Body of pancreas (tissue), 4 donors: Measurements from ENCODE around the gene CAMTA1. TPM values are rescaled to one million over a fixed set of nuclear protein-coding genes. Genes with fewer than 3 reads are reported as not detected.

Experiments used
- ATAC-seq: fragments of 150-250 bp; one replicate; pipeline ENCODE4 v1.9.1; 2016
- DNase-seq, 4 donors: peaks; one replicate each; pipeline ENCODE4 v3.0.0-alpha.2; 2019
- H3K27ac ChIP-seq, 4 donors: fragments of 200-600 bp; sonication (generic); 1 replicate in 3 of 4; 2 replicates in 1 of 4; pipeline versions ENCODE4 v1.5.1 to v1.6.1; 2016 to 2019; ENCODE audit warnings: mild to moderate bottlenecking in 1 of 4, mixed read lengths in 1 of 4, moderate library complexity in 1 of 4
- H3K27me3 ChIP-seq, 2 donors: fragments of 200-600 bp; sonication (generic); one replicate each; pipeline ENCODE4 v1.6.0; 2016; ENCODE audit warnings: mild to moderate bottlenecking in 1 of 2
- H3K36me3 ChIP-seq, 2 donors: fragments of 200-600 bp; sonication (generic); replicated peaks in 1 of 2; 2 replicates each; pipeline ENCODE4 v1.5.1; 2016; ENCODE audit warnings: low read depth in 2 of 2; ENCODE audit not compliant: insufficient read depth in 1 of 2
- H3K4me1 ChIP-seq: fragments of 200-600 bp; sonication (generic); one replicate; pipeline ENCODE4 v1.6.0; 2016
- H3K4me3 ChIP-seq, 2 donors: fragments of 200-600 bp; sonication (generic); 1 replicate in 1 of 2; 2 replicates in 1 of 2; pipeline ENCODE4 v1.5.1; 2016 to 2019
- H3K9me3 ChIP-seq, 3 donors: fragments of 200-600 bp; sonication (generic); 1 replicate in 2 of 3; 2 replicates in 1 of 3; pipeline ENCODE4 v1.5.1; 2016
- CTCF ChIP-seq, 7 experiments: fragments of 450-650 bp in 4 of 7; fragments of 200-600 bp in 3 of 7; sonication (generic) in 3 of 7; IDR thresholded peaks; one replicate each; pipeline ENCODE4 v1.5.1; 2016 to 2019; ENCODE audit warnings: antibody characterized with exemption in 7 of 7
- POLR2A ChIP-seq, 3 donors: fragments of 450-650 bp; IDR thresholded peaks; one replicate each; pipeline ENCODE4 v1.6.1; 2016; ENCODE audit warnings: antibody characterized with exemption in 3 of 3, mild to moderate bottlenecking in 2 of 3
- WGBS, 2 donors: methylation state at CpG; one replicate each; pipeline ENCODE4 v1.1.5; 2017; 5-methylcytosine and 5-hydroxymethylcytosine counted together
- intact Hi-C: fragments of 100-400 bp; cut with DNase I; formaldehyde crosslinking; loops from one replicate; pipeline ENCODE4 v1.15.1; 2023
- total RNA-seq, 2 donors: library from RNA; depleted of rRNA; stranded (reverse); fragments of >200 nt; gene quantifications; one replicate each; pipeline ENCODE4 v1.1.0, GENCODE V29; 2016

CAMTA1 gene
- total RNA-seq, 2 donors from 2014 or later: 36.3 to 59.7 TPM

- H3K4me1 ChIP-seq: no peaks in the 10 kb centered on the region
- 48 to 65% methylated on average over 3 to 8 of the region's 8 CpGs for WGBS, 2 donors
- no peak for DNase-seq
- no peak overlapping the region for H3K27ac ChIP-seq
- no peaks in the 10 kb centered on the region for H3K9me3 ChIP-seq
- no peaks in the 10 kb centered on the region for H3K27me3 ChIP-seq
- no peak overlapping the region for H3K4me3 ChIP-seq
- ATAC-seq: no peak
- H3K36me3 ChIP-seq: no peaks in the 10 kb centered on the region
- no peak for TF ChIP-seq POLR2A (IDR thresholded peaks at IDR 0.05)
- no peak for TF ChIP-seq CTCF (IDR thresholded peaks at IDR 0.05)
- intact Hi-C loops: no loop called here
Observed at GRCh38 chr1:7630378-7630777, 845.1 kb downstream of the CAMTA1 start.

GRCh38 chr1:7632176-7632575 is 846.9 kb downstream of the CAMTA1 start:
- Histone ChIP-seq H3K4me3 (no peak overlapping the region), H3K27ac (no peak overlapping the region), H3K36me3 (no peaks in the 10 kb centered on the region), H3K27me3 (no peaks in the 10 kb centered on the region), H3K4me1 (no peaks in the 10 kb centered on the region), H3K9me3 (no peaks in the 10 kb centered on the region)
- 41 to 58% methylated on average over 16 of the region's 16 CpGs for WGBS, 2 donors
- DNase-seq (no peak), ATAC-seq (no peak)
- TF ChIP-seq POLR2A (IDR thresholded peaks at IDR 0.05) (no peak), CTCF (IDR thresholded peaks at IDR 0.05) (no peak)
- intact Hi-C loops: no loop called here

- Histone ChIP-seq H3K4me3 (no peak overlapping the region), H3K27ac (no peak overlapping the region), H3K9me3 (no peaks in the 10 kb centered on the region), H3K4me1 (no peaks in the 10 kb centered on the region), H3K36me3 (no peaks in the 10 kb centered on the region), H3K27me3 (no peaks in the 10 kb centered on the region)
- no peak for TF ChIP-seq CTCF (IDR thresholded peaks at IDR 0.05)
- no peak for TF ChIP-seq POLR2A (IDR thresholded peaks at IDR 0.05)
- ATAC-seq: no peak
- no peak for DNase-seq
- WGBS, 2 donors: 60 to 67% methylated on average over 1 to 9 of the region's 9 CpGs
- intact Hi-C loops: no loop called here
Observed at GRCh38 chr1:7632681-7633080, 847.4 kb downstream of the CAMTA1 start.

GRCh38 chr1:7633506-7634245 is 848.4 kb downstream of the CAMTA1 start:
- DNase-seq (no peak), ATAC-seq (no peak)
- 72 to 76% methylated on average over 23 to 24 of the region's 25 CpGs for WGBS, 2 donors
- no peaks in the 10 kb centered on the region for H3K27me3 ChIP-seq
- H3K4me1 ChIP-seq: no peaks in the 10 kb centered on the region
- no peak overlapping the region for H3K4me3 ChIP-seq
- no peaks in the 10 kb centered on the region for H3K9me3 ChIP-seq
- no peaks in the 10 kb centered on the region for H3K36me3 ChIP-seq
- no peak overlapping the region for H3K27ac ChIP-seq
- intact Hi-C loops: no loop called here
- TF ChIP-seq CTCF (IDR thresholded peaks at IDR 0.05) (no peak), POLR2A (IDR thresholded peaks at IDR 0.05) (no peak)
